ENCODE data around the gene P2RY11. TPM values are rescaled to one million over a fixed set of nuclear protein-coding genes. Genes with fewer than 3 reads are reported as not detected.

P2RY11 gene
- total and polyA plus RNA-seq, 2 experiments from 2014 or later: 2.7 to 6.1 TPM

- no peak overlapping the region for H2AFZ ChIP-seq
- DNase-seq (ENCODE audit: low spot score): no peak
- no peaks in the 10 kb centered on the region for H3K27me3 ChIP-seq
- no peaks in the 10 kb centered on the region for H3K9me2 ChIP-seq (replicated peaks; ENCODE audit: insufficient read depth)
- no peaks in the 10 kb centered on the region for H4K20me1 ChIP-seq (ENCODE audit: insufficient read depth, poor library complexity, severe bottlenecking)
- H3K4me1 ChIP-seq (ENCODE audit: insufficient read depth): peaks cover 2% of the 10 kb centered on the region
- H3K79me2 ChIP-seq: peaks cover 12% of the 10 kb centered on the region
- H3K9me3 ChIP-seq (ENCODE audit: low read depth): no peaks in the 10 kb centered on the region
- H3K36me3 ChIP-seq (replicated peaks; ENCODE audit: insufficient read depth, low read depth): no peaks in the 10 kb centered on the region
- H3K4me3 ChIP-seq: no peak overlapping the region
- WGBS (ENCODE audit: low lambda C conversion rate, missing lambda C conversion rate): 78% methylated on average over 23 of the region's 23 CpGs
- no peak overlapping the region for H3K4me2 ChIP-seq
- H3K27ac ChIP-seq: no peak overlapping the region
- no peak for TF ChIP-seq EZH2phosphoT487 (IDR thresholded peaks at IDR 0.05; ENCODE audit: low read depth, severe bottlenecking, unreplicated experiment)
Measured at GRCh38 chr19:10112037-10112761, 706 bp downstream of the P2RY11 start.

- Histone ChIP-seq H3K4me1 (ENCODE audit: insufficient read depth) (no peaks in the 10 kb centered on the region), H3K9me3 (ENCODE audit: low read depth) (no peaks in the 10 kb centered on the region), H2AFZ (no peak overlapping the region), H3K79me2 (peaks cover 12% of the 10 kb centered on the region), H3K27me3 (no peaks in the 10 kb centered on the region), H4K20me1 (ENCODE audit: insufficient read depth, poor library complexity, severe bottlenecking) (no peaks in the 10 kb centered on the region), H3K4me2 (no peak overlapping the region), H3K36me3 (replicated peaks; ENCODE audit: insufficient read depth, low read depth) (no peaks in the 10 kb centered on the region), H3K27ac (no peak overlapping the region), H3K4me3 (no peak overlapping the region), H3K9me2 (replicated peaks; ENCODE audit: insufficient read depth) (no peaks in the 10 kb centered on the region)
- DNase-seq (ENCODE audit: low spot score): peak; percentile 68
- WGBS (ENCODE audit: low lambda C conversion rate, missing lambda C conversion rate): 39% methylated on average over 21 of the region's 25 CpGs
- no peak for TF ChIP-seq EZH2phosphoT487 (IDR thresholded peaks at IDR 0.05; ENCODE audit: low read depth, severe bottlenecking, unreplicated experiment)
- TF ChIP-seq CTCF (IDR thresholded peaks at IDR 0.05; ENCODE audit: poor library complexity): peak; percentile 67
Measured at GRCh38 chr19:10112895-10113591, 1.6 kb downstream of the P2RY11 start.

- DNase-seq (ENCODE audit: low spot score): no peak
- no peaks in the 10 kb centered on the region for H4K20me1 ChIP-seq (ENCODE audit: insufficient read depth, poor library complexity, severe bottlenecking)
- WGBS (ENCODE audit: low lambda C conversion rate, missing lambda C conversion rate): 92% methylated on average over 19 of the region's 19 CpGs
- no peak overlapping the region for H3K4me3 ChIP-seq
- no peak overlapping the region for H3K4me2 ChIP-seq
- no peaks in the 10 kb centered on the region for H3K9me3 ChIP-seq (ENCODE audit: low read depth)
- H2AFZ ChIP-seq: no peak overlapping the region
- H3K4me1 ChIP-seq (ENCODE audit: insufficient read depth): peaks cover 3% of the 10 kb centered on the region
- no peaks in the 10 kb centered on the region for H3K36me3 ChIP-seq (replicated peaks; ENCODE audit: insufficient read depth, low read depth)
- no peaks in the 10 kb centered on the region for H3K9me2 ChIP-seq (replicated peaks; ENCODE audit: insufficient read depth)
- no peak overlapping the region for H3K27ac ChIP-seq
- TF ChIP-seq EZH2phosphoT487 (IDR thresholded peaks at IDR 0.05; ENCODE audit: low read depth, severe bottlenecking, unreplicated experiment) (no peak), CTCF (IDR thresholded peaks at IDR 0.05; ENCODE audit: poor library complexity) (no peak), EZH2 (IDR thresholded peaks at IDR 0.05; ENCODE audit: borderline replicate concordance) (no peak)
- H3K79me2 ChIP-seq: peaks cover 14% of the 10 kb centered on the region
- no peaks in the 10 kb centered on the region for H3K27me3 ChIP-seq
Measured at GRCh38 chr19:10113592-10113963, 2.1 kb downstream of the P2RY11 start.

- Histone ChIP-seq H3K9me2 (replicated peaks; ENCODE audit: insufficient read depth) (no peaks in the 10 kb centered on the region), H3K9me3 (ENCODE audit: low read depth) (no peaks in the 10 kb centered on the region), H3K79me2 (peaks cover 20% of the 10 kb centered on the region), H2AFZ (no peak overlapping the region), H3K27me3 (no peaks in the 10 kb centered on the region), H4K20me1 (ENCODE audit: insufficient read depth, poor library complexity, severe bottlenecking) (no peaks in the 10 kb centered on the region), H3K4me1 (ENCODE audit: insufficient read depth) (peaks cover 3% of the 10 kb centered on the region), H3K4me3 (no peak overlapping the region), H3K27ac (no peak overlapping the region), H3K36me3 (replicated peaks; ENCODE audit: insufficient read depth, low read depth) (no peaks in the 10 kb centered on the region), H3K4me2 (no peak overlapping the region)
- TF ChIP-seq CTCF (IDR thresholded peaks at IDR 0.05; ENCODE audit: poor library complexity) (no peak), EZH2phosphoT487 (IDR thresholded peaks at IDR 0.05; ENCODE audit: low read depth, severe bottlenecking, unreplicated experiment) (no peak), EZH2 (IDR thresholded peaks at IDR 0.05; ENCODE audit: borderline replicate concordance) (no peak)
- DNase-seq (ENCODE audit: low spot score): no peak
- WGBS (ENCODE audit: low lambda C conversion rate, missing lambda C conversion rate): 95% methylated on average over 38 of the region's 43 CpGs
Measured at GRCh38 chr19:10113964-10114650, 2.6 kb downstream of the P2RY11 start.
